ENCODE measurements around the gene SASH1. TPM values are rescaled to one million over a fixed set of nuclear protein-coding genes. Genes with fewer than 3 reads are reported as not detected.

SASH1 gene
- polyA plus RNA-seq, 1 experiment: 32.2 TPM

GRCh38 chr6:148296771-148297170, 45.9 kb upstream of the SASH1 start:
- Histone ChIP-seq H3K4me3 (ENCODE audit: low read depth, low read length) (no peak overlapping the region), H3K27me3 (ENCODE audit: control insufficient read depth, insufficient read depth, low read length) (no peaks in the 10 kb centered on the region), H3K36me3 (ENCODE audit: control insufficient read depth, insufficient read depth, low read length) (peaks cover 2% of the 10 kb centered on the region; the same call in 1 of the 2 replicates)
- no peak for TF ChIP-seq CTCF (IDR thresholded peaks at IDR 0.05; ENCODE audit: insufficient read depth, low read depth, low read length)
- no peak for DNase-seq (ENCODE audit: low read depth)
- POLR2A ChIA-PET: no interaction called here
- CTCF ChIA-PET: no interaction called here

GRCh38 chr6:148298683-148299082, 44.0 kb upstream of the SASH1 start:
- ChIA-PET CTCF (no interaction called here), POLR2A (no interaction called here)
- H3K36me3 ChIP-seq (ENCODE audit: control insufficient read depth, insufficient read depth, low read length): peaks cover 1% of the 10 kb centered on the region; the same call in 1 of the 2 replicates
- no peak for TF ChIP-seq CTCF (IDR thresholded peaks at IDR 0.05; ENCODE audit: insufficient read depth, low read depth, low read length)
- DNase-seq (ENCODE audit: low read depth): no peak
- H3K27me3 ChIP-seq (ENCODE audit: control insufficient read depth, insufficient read depth, low read length): no peaks in the 10 kb centered on the region
- no peak overlapping the region for H3K4me3 ChIP-seq (ENCODE audit: low read depth, low read length)

- Histone ChIP-seq H3K27me3 (ENCODE audit: control insufficient read depth, insufficient read depth, low read length) (no peaks in the 10 kb centered on the region), H3K4me3 (ENCODE audit: low read depth, low read length) (no peak overlapping the region), H3K36me3 (ENCODE audit: control insufficient read depth, insufficient read depth, low read length) (no peaks in the 10 kb centered on the region)
- ChIA-PET CTCF (interaction anchor here (0.9 kb wide), 1 partner anchor 162 kb away, joined by 5 read pairs; no protein-coding TSS in a partner anchor), POLR2A (no interaction called here)
- no peak for DNase-seq (ENCODE audit: low read depth)
- no peak for TF ChIP-seq CTCF (IDR thresholded peaks at IDR 0.05; ENCODE audit: insufficient read depth, low read depth, low read length)
Observed at GRCh38 chr6:148303616-148304015, 39.0 kb upstream of the SASH1 start.

- ChIA-PET CTCF (no interaction called here), POLR2A (interaction anchor here (0.6 kb wide), 1 partner anchor 1442 kb away, joined by 3 read pairs; no protein-coding TSS in a partner anchor)
- Histone ChIP-seq H3K27me3 (ENCODE audit: control insufficient read depth, insufficient read depth, low read length) (no peaks in the 10 kb centered on the region), H3K36me3 (ENCODE audit: control insufficient read depth, insufficient read depth, low read length) (no peaks in the 10 kb centered on the region), H3K4me3 (ENCODE audit: low read depth, low read length) (no peak overlapping the region)
- TF ChIP-seq CTCF (IDR thresholded peaks at IDR 0.05; ENCODE audit: insufficient read depth, low read depth, low read length): no peak
- no peak for DNase-seq (ENCODE audit: low read depth)
Observed at GRCh38 chr6:148304976-148305375, 37.7 kb upstream of the SASH1 start.

- TF ChIP-seq CTCF (IDR thresholded peaks at IDR 0.05; ENCODE audit: insufficient read depth, low read depth, low read length): no peak
- CTCF ChIA-PET: interaction anchor here (1.0 to 1.1 kb wide), 2 partner anchors 11 to 17 kb away, joined by 4 to 5 read pairs; no protein-coding TSS in a partner anchor
- no peaks in the 10 kb centered on the region for H3K27me3 ChIP-seq (ENCODE audit: control insufficient read depth, insufficient read depth, low read length)
- POLR2A ChIA-PET: no interaction called here
- no peaks in the 10 kb centered on the region for H3K36me3 ChIP-seq (ENCODE audit: control insufficient read depth, insufficient read depth, low read length)
- no peak for DNase-seq (ENCODE audit: low read depth)
- no peak overlapping the region for H3K4me3 ChIP-seq (ENCODE audit: low read depth, low read length)
Observed at GRCh38 chr6:148306286-148306685, 36.4 kb upstream of the SASH1 start.

Measured in BJ (cell line).